HG02870 (cell line): ENCODE measurements around the gene CYB5B.

ENCODE experiments used
- ATAC-seq: cut with Tn5 transposase; IDR thresholded peaks from one replicate; pipeline ENCODE4 v1.9.1; 2021; ENCODE audit warnings: mild to moderate bottlenecking, moderate library complexity; ENCODE audit not compliant: unreplicated experiment

Gene CYB5B

GRCh38 chr16:69514356-69514755, 89.9 kb downstream of the CYB5B start:
- no peak for ATAC-seq
